PC-3 (cell line): ENCODE data around the gene CGNL1. TPM values are rescaled to one million over a fixed set of nuclear protein-coding genes. Genes with fewer than 3 reads are reported as not detected.

Experiments
- ATAC-seq: fragments of 200-7000 bp; cut with Tn5 transposase; 2 replicates; pipeline ENCODE4 v1.9.1; 2020; ENCODE audit warnings: mild to moderate bottlenecking, moderate library complexity
- BruUV-seq: library from RNA; stranded (reverse); fragments of 400-500 nt; replicated peaks from 2 replicates; lab custom pipeline; 2021; lab: Mats Ljungman, UMichigan
- CTCF ChIA-PET: fragments of 300-600 bp; sonication (Branson Sonifier 250); formaldehyde crosslinking; loops from one replicate; lab custom pipeline; 2022; ENCODE audit warnings: antibody characterized with exemption; lab: Charles Lee
- POLR2A ChIA-PET: fragments of 300-600 bp; sonication (Branson Sonifier 250); formaldehyde crosslinking; loops from one replicate; lab custom pipeline; 2022; ENCODE audit warnings: antibody characterized with exemption; ENCODE audit not compliant: unreplicated experiment; lab: Charles Lee
- DNase-seq: peaks from one replicate; pipeline ENCODE4 v3.0.0-alpha.2; 2015
- H2AFZ ChIP-seq: fragments of 300-600 bp; sonication (generic); 2 replicates; pipeline ENCODE4 v1.6.0; 2016; ENCODE audit warnings: antibody characterized with exemption, low read length
- H3F3A ChIP-seq: fragments of 300-600 bp; sonication (generic); one replicate; pipeline ENCODE4 v1.6.0; 2017; ENCODE audit warnings: antibody characterized with exemption, low read length, control low read depth, mild to moderate bottlenecking; ENCODE audit not compliant: unreplicated experiment
- H3K27ac ChIP-seq: fragments of 300-600 bp; sonication (generic); 2 replicates; pipeline ENCODE4 v1.5.1; 2016; ENCODE audit warnings: mild to moderate bottlenecking, low read length
- H3K27me3 ChIP-seq: fragments of 300-600 bp; sonication (generic); 2 replicates; pipeline ENCODE4 v1.6.1; 2016; ENCODE audit warnings: low read length, mixed read lengths
- H3K36me3 ChIP-seq: fragments of 300-600 bp; sonication (generic); 2 replicates; pipeline ENCODE4 v1.6.1; 2016; ENCODE audit warnings: low read depth, mixed run types, low read length, mixed read lengths
- H3K4me1 ChIP-seq: fragments of 300-600 bp; sonication (generic); 2 replicates; pipeline ENCODE4 v1.5.1; 2016; ENCODE audit warnings: low read length; ENCODE audit not compliant: insufficient read depth
- H3K4me2 ChIP-seq: fragments of 300-600 bp; sonication (generic); 2 replicates; pipeline ENCODE4 v1.6.0; 2016; ENCODE audit warnings: low read length
- H3K4me3 ChIP-seq: fragments of 300-600 bp; sonication (generic); 2 replicates; pipeline ENCODE4 v1.5.1; 2016; ENCODE audit warnings: mild to moderate bottlenecking, low read length, mixed read lengths
- H3K79me2 ChIP-seq: fragments of 300-600 bp; sonication (generic); 2 replicates; pipeline ENCODE4 v1.6.1; 2017; ENCODE audit warnings: low read length, mixed read lengths
- H3K9ac ChIP-seq: fragments of 300-600 bp; sonication (generic); 2 replicates; pipeline ENCODE4 v1.6.0; 2016; ENCODE audit warnings: mild to moderate bottlenecking, low read length
- H3K9me2 ChIP-seq: fragments of 300-600 bp; sonication (generic); replicated peaks from 2 replicates; pipeline ENCODE4 v1.6.1; 2016; ENCODE audit warnings: mixed run types, low read length, mixed read lengths
- H3K9me3 ChIP-seq: fragments of 300-600 bp; sonication (generic); 2 replicates; pipeline ENCODE4 v1.6.1; 2016; ENCODE audit warnings: low read length, mixed read lengths
- H4K20me1 ChIP-seq: fragments of 300-600 bp; sonication (generic); 2 replicates; pipeline ENCODE4 v1.6.1; 2016; ENCODE audit warnings: low read length, mixed read lengths
- CTCF ChIP-seq: fragments of 300-600 bp; sonication (generic); conservative IDR thresholded peaks from 2 replicates; pipeline ENCODE4 v1.5.1; 2017; ENCODE audit warnings: antibody characterized with exemption, low read depth, mild to moderate bottlenecking, low read length
- EZH2 ChIP-seq: fragments of 300-600 bp; sonication (generic); IDR thresholded peaks from one replicate; pipeline ENCODE4 v1.6.1; 2017; ENCODE audit warnings: antibody characterized with exemption, mild to moderate bottlenecking, low read length; ENCODE audit not compliant: unreplicated experiment
- EZH2phosphoT487 ChIP-seq: fragments of 300-600 bp; sonication (generic); IDR thresholded peaks from 2 replicates; pipeline ENCODE4 v1.6.1; 2018; ENCODE audit warnings: mild to moderate bottlenecking, antibody characterized with exemption, low read length, borderline replicate concordance
- intact Hi-C: fragments of 100-400 bp; cut with micrococcal nuclease; formaldehyde crosslinking; loops from 2 replicates; pipeline ENCODE4 v1.9.0; 2023
- total RNA-seq: library from RNA; depleted of rRNA; stranded (reverse); fragments of >200 nt; gene quantifications from 2 replicates; pipeline ENCODE4 v1.2.3, GENCODE V29; 2014

CGNL1 gene
- total RNA-seq, 1 experiment from 2014 or later: 0.66 TPM

GRCh38 chr15:57353317-57353804 lies 22.9 kb upstream of the CGNL1 start:
- BruUV-seq: no TSS peak
- no peaks in the 10 kb centered on the region for H3F3A ChIP-seq
- TF ChIP-seq EZH2phosphoT487: no peak
- no peak for TF ChIP-seq CTCF
- no peak for TF ChIP-seq EZH2
- no peaks in the 10 kb centered on the region for H3K9me2 ChIP-seq
- H3K36me3 ChIP-seq: no peaks in the 10 kb centered on the region
- H3K9me3 ChIP-seq: no peaks in the 10 kb centered on the region
- intact Hi-C loops: no loop called here
- CTCF ChIA-PET: no interaction called here
- H3K4me3 ChIP-seq: no peak overlapping the region
- no peaks in the 10 kb centered on the region for H3K4me1 ChIP-seq
- H3K9ac ChIP-seq: no peak overlapping the region
- H3K79me2 ChIP-seq: no peaks in the 10 kb centered on the region
- no peaks in the 10 kb centered on the region for H4K20me1 ChIP-seq
- no peak for DNase-seq
- ATAC-seq: no peak
- H2AFZ ChIP-seq: no peak overlapping the region
- POLR2A ChIA-PET: no interaction called here
- H3K4me2 ChIP-seq: no peak overlapping the region
- no peaks in the 10 kb centered on the region for H3K27me3 ChIP-seq
- H3K27ac ChIP-seq: no peak overlapping the region

- Histone ChIP-seq H3K9me2 (no peaks in the 10 kb centered on the region), H3K9me3 (no peaks in the 10 kb centered on the region), H3K36me3 (no peaks in the 10 kb centered on the region), H3K79me2 (no peaks in the 10 kb centered on the region), H3K4me2 (no peak overlapping the region), H3F3A (no peaks in the 10 kb centered on the region), H3K27ac (no peak overlapping the region), H4K20me1 (no peaks in the 10 kb centered on the region), H3K4me3 (no peak overlapping the region), H3K4me1 (no peaks in the 10 kb centered on the region), H2AFZ (no peak overlapping the region), H3K9ac (no peak overlapping the region), H3K27me3 (no peaks in the 10 kb centered on the region)
- intact Hi-C loops: no loop called here
- ChIA-PET CTCF (no interaction called here), POLR2A (no interaction called here)
- no TSS peak for BruUV-seq
- no peak for ATAC-seq
- DNase-seq: no peak
- no peak for TF ChIP-seq EZH2phosphoT487
- no peak for TF ChIP-seq EZH2
- TF ChIP-seq CTCF: no peak
Measured at GRCh38 chr15:57354436-57355123, 21.7 kb upstream of the CGNL1 start.

GRCh38 chr15:57355259-57355658 lies 21.0 kb upstream of the CGNL1 start:
- intact Hi-C loops: no loop called here
- TF ChIP-seq CTCF: no peak
- TF ChIP-seq EZH2: no peak
- no peak for TF ChIP-seq EZH2phosphoT487
- Histone ChIP-seq H3K9me3 (no peaks in the 10 kb centered on the region), H3K27me3 (no peaks in the 10 kb centered on the region), H3K79me2 (no peaks in the 10 kb centered on the region), H3K36me3 (no peaks in the 10 kb centered on the region), H3K4me3 (no peak overlapping the region), H3F3A (no peaks in the 10 kb centered on the region), H3K4me1 (no peaks in the 10 kb centered on the region), H2AFZ (no peak overlapping the region), H3K9ac (no peak overlapping the region), H3K4me2 (no peak overlapping the region), H4K20me1 (no peaks in the 10 kb centered on the region), H3K9me2 (no peaks in the 10 kb centered on the region), H3K27ac (no peak overlapping the region)
- no TSS peak for BruUV-seq
- POLR2A ChIA-PET: no interaction called here
- DNase-seq (no peak), ATAC-seq (no peak)
- CTCF ChIA-PET: no interaction called here
